Stomach (tissue), 9 donors: ENCODE results near the gene KLHDC3. TPM values are rescaled to one million over a fixed set of nuclear protein-coding genes. Genes with fewer than 3 reads are reported as not detected.

Source experiments
- DNase-seq, 2 donors: peaks; one replicate each; pipeline versions ENCODE4 v3.0.0 to v3.0.0-alpha.2; 2013 to 2019
- H3K27ac ChIP-seq, 5 donors: fragments of 200-600 bp in 4 of 5; sonication (generic) in 4 of 5; one replicate each; pipeline ENCODE4 v1.5.1; 2013 to 2019; ENCODE audit warnings: mild to moderate bottlenecking in 1 of 5, moderate library complexity in 1 of 5
- H3K27me3 ChIP-seq, 3 donors: fragments of 200-600 bp; sonication (generic); one replicate each; pipeline ENCODE4 v1.5.1; 2017 to 2019; ENCODE audit warnings: mixed run types in 1 of 3
- H3K36me3 ChIP-seq, 4 donors: fragments of 200-600 bp; sonication (generic); 1 replicate in 3 of 4; 2 replicates in 1 of 4; pipeline ENCODE4 v1.5.1; 2016 to 2019
- H3K4me1 ChIP-seq, 4 donors: fragments of 200-600 bp; sonication (generic); one replicate each; pipeline ENCODE4 v1.5.1; 2016 to 2019
- H3K4me3 ChIP-seq, 4 donors: fragments of 200-600 bp; sonication (generic) in 3 of 4; one replicate each; pipeline ENCODE4 v1.5.1; 2016 to 2019; ENCODE audit warnings: mild to moderate bottlenecking in 1 of 4
- H3K9me3 ChIP-seq, 4 donors: fragments of 200-600 bp; sonication (generic); one replicate each; pipeline ENCODE4 v1.5.1; 2016 to 2019
- CTCF ChIP-seq, 7 experiments: fragments of 450-650 bp in 4 of 7; fragments of 200-600 bp in 3 of 7; sonication (generic) in 3 of 7; IDR thresholded peaks; one replicate each; pipeline ENCODE4 v1.5.1; 2016 to 2019; ENCODE audit warnings: antibody characterized with exemption in 7 of 7, control low read depth in 2 of 7, mild to moderate bottlenecking in 1 of 7
- EP300 ChIP-seq: sonication (generic); formaldehyde crosslinking; IDR thresholded peaks from one replicate; pipeline ENCODE4 v1.6.1; 2017; ENCODE audit warnings: antibody characterized with exemption
- POLR2A ChIP-seq, 4 donors: fragments of 450-650 bp; IDR thresholded peaks; one replicate each; pipeline ENCODE4 v1.6.1; 2016; ENCODE audit warnings: antibody characterized with exemption in 4 of 4, control low read depth in 2 of 4, mild to moderate bottlenecking in 1 of 4, moderate library complexity in 1 of 4
- POLR2AphosphoS5 ChIP-seq, 3 donors: sonication (generic); formaldehyde crosslinking; IDR thresholded peaks; one replicate each; pipeline ENCODE4 v1.6.1; 2016; ENCODE audit warnings: antibody characterized with exemption in 3 of 3
- WGBS, 5 donors: extraction: QIAGEN DNeasy Blood & Tissue Kit in 3 of 5; methylation state at CpG; one replicate each; pipeline versions ENCODE4 v1.1.5 to v1.1.7; 2013 to 2018; 5-methylcytosine and 5-hydroxymethylcytosine counted together
- intact Hi-C: fragments of 100-400 bp; cut with DNase I; formaldehyde crosslinking; loops from one replicate; pipeline ENCODE4 v1.15.1; 2023; ENCODE audit warnings: low total_unique reads
- polyA plus RNA-seq, 3 donors: library from polyadenylated mRNA; stranded (reverse); fragments of 200-250 nt; gene quantifications; one replicate each; pipeline ENCODE4 v1.2.3, GENCODE V29; 2013
- total RNA-seq, 5 donors: library from RNA; depleted of rRNA; stranded (reverse); fragments of >200 nt; gene quantifications; one replicate each; pipeline versions ENCODE4 v1.1.0 to v1.2.3, GENCODE V29; 2014 to 2016
- donor health status: healthy with polysubstance abuse.
- donor health status: Bipolar disorder and iron deficiency.
- donor health status: healthy.

KLHDC3 gene
- total and polyA plus RNA-seq, 8 donors: 40.0 to 88.5 (median 67.4) TPM

- WGBS, 5 donors: 0 to 1% (median 0%) methylated on average over 7 of the region's 7 CpGs
- intact Hi-C loops: no loop called here
- peak overlapping the region; percentile 68 to 87 (median 81) for H3K27ac ChIP-seq
- H3K36me3 ChIP-seq: peaks cover 36 to 60% (median 55%) of the 10 kb centered on the region in 4 donors
- no peaks in the 10 kb centered on the region for H3K27me3 ChIP-seq
- peak overlapping the region; percentile 76 to 97 (median 86) for H3K4me3 ChIP-seq
- H3K9me3 ChIP-seq: no peaks in the 10 kb centered on the region
- H3K4me1 ChIP-seq: peaks cover 36 to 61% (median 52%) of the 10 kb centered on the region in 4 donors
- DNase-seq: peak in 1 of 2 donors; percentile 56
- TF ChIP-seq EP300: no peak
- TF ChIP-seq POLR2AphosphoS5 (IDR thresholded peaks at IDR 0.05): no peak
- TF ChIP-seq CTCF (IDR thresholded peaks at IDR 0.05): no peak
- TF ChIP-seq POLR2A (IDR thresholded peaks at IDR 0.05): no peak
Measured at GRCh38 chr6:43014434-43014909, 423 bp downstream of the KLHDC3 start.

DNA sequence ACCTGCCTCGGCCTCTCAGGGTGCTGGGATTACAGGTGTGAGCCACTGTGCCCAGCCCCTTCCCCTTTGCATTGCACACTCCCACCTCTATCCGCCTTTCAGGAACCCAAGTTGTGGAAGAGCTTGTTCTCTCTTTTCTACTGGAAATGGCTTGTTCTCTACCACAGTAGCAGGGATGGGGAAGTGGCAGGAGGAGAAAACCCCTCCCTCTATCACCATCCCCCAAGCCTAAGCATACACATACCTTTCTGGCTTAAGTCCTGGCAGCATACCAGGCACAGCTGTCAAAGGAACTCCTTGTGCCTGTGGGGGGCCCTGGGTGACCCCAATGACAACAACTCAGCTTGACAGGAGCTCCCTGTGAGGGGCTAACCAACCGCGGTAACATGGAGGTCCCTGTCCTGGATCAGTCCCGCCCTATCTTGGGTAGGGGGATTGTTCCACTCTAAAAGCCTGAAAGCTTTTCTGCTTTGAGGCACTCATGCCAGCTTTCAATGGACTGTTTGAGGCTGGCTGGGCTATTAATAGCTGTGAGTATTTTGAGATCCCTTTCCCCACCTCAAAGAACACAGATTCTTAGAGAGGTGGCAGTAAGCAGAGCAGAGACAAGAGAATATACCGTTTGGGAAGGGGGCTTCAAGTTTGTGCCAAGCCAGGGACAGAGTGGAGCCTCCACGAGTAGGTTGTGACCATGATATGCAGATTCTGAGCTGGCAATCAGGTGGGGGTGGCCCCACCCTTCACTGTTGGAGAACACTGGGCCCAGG lies 2.3 kb downstream of the KLHDC3 start:
- no peak for TF ChIP-seq POLR2AphosphoS5 (IDR thresholded peaks at IDR 0.05)
- no peak for TF ChIP-seq POLR2A (IDR thresholded peaks at IDR 0.05)
- TF ChIP-seq EP300: no peak
- no peak for TF ChIP-seq CTCF (IDR thresholded peaks at IDR 0.05)
- H3K27me3 ChIP-seq: no peaks in the 10 kb centered on the region
- WGBS, 5 donors: 64 to 75% (median 74%) methylated on average over 7 of the region's 7 CpGs
- peak overlapping the region in 4 of 5 donors; percentile 16 to 65 (median 51) for H3K27ac ChIP-seq
- no peaks in the 10 kb centered on the region for H3K9me3 ChIP-seq
- no peak for DNase-seq
- H3K4me1 ChIP-seq: peaks cover 44 to 73% (median 61%) of the 10 kb centered on the region in 4 donors
- peak overlapping the region in 3 of 4 donors; percentile 3 to 97 (median 8) for H3K4me3 ChIP-seq
- peaks cover 28 to 54% (median 47%) of the 10 kb centered on the region in 4 donors for H3K36me3 ChIP-seq
- intact Hi-C loops: no loop called here

GRCh38 chr6:43016943-43017334 lies 2.9 kb downstream of the KLHDC3 start:
- no peak for DNase-seq
- H3K27ac ChIP-seq: peak overlapping the region in 4 of 5 donors; percentile 16 to 65 (median 51)
- intact Hi-C loops: no loop called here
- TF ChIP-seq POLR2A (IDR thresholded peaks at IDR 0.05) (no peak), CTCF (IDR thresholded peaks at IDR 0.05) (no peak), EP300 (no peak), POLR2AphosphoS5 (IDR thresholded peaks at IDR 0.05) (no peak)
- H3K27me3 ChIP-seq: no peaks in the 10 kb centered on the region
- peaks cover 22 to 49% (median 41%) of the 10 kb centered on the region in 4 donors for H3K36me3 ChIP-seq
- peak overlapping the region in 3 of 4 donors; percentile 3 to 97 (median 8) for H3K4me3 ChIP-seq
- peaks cover 44 to 69% (median 58%) of the 10 kb centered on the region in 4 donors for H3K4me1 ChIP-seq
- 76 to 88% (median 87%) methylated on average over 10 to 12 of the region's 12 CpGs for WGBS, 5 donors
- H3K9me3 ChIP-seq: no peaks in the 10 kb centered on the region

GRCh38 chr6:43019152-43019551 lies 5.1 kb downstream of the KLHDC3 start:
- WGBS, 5 donors: 72 to 84% (median 75%) methylated on average over 2 of the region's 2 CpGs
- H3K27me3 ChIP-seq: no peaks in the 10 kb centered on the region
- peaks cover 20 to 57% (median 36%) of the 10 kb centered on the region in 4 donors for H3K36me3 ChIP-seq
- DNase-seq: no peak
- intact Hi-C loops: no loop called here
- peaks cover 46 to 75% (median 60%) of the 10 kb centered on the region in 4 donors for H3K4me1 ChIP-seq
- no peak overlapping the region for H3K27ac ChIP-seq
- H3K4me3 ChIP-seq: no peak overlapping the region
- no peak for TF ChIP-seq CTCF (IDR thresholded peaks at IDR 0.05)
- no peak for TF ChIP-seq POLR2A (IDR thresholded peaks at IDR 0.05)
- no peak for TF ChIP-seq POLR2AphosphoS5 (IDR thresholded peaks at IDR 0.05)
- TF ChIP-seq EP300: no peak
- no peaks in the 10 kb centered on the region for H3K9me3 ChIP-seq
